Uterus (tissue), 2 donors: ENCODE results near the gene RPS27.
"Not testable (repeated sequence)": the region's sequence is repeated elsewhere in the genome, so short reads cannot be mapped to it uniquely, and the experiment has no call there.

Experiments used
- CTCF ChIP-seq, 4 experiments: fragments of 200-600 bp in 2 of 4; fragments of 450-650 bp in 2 of 4; sonication (generic) in 2 of 4; IDR thresholded peaks; one replicate each; pipeline ENCODE4 v1.5.1; 2016 to 2019; ENCODE audit warnings: antibody characterized with exemption in 4 of 4, mild to moderate bottlenecking in 2 of 4, moderate library complexity in 1 of 4
- POLR2A ChIP-seq, 2 donors: fragments of 450-650 bp; IDR thresholded peaks; one replicate each; pipeline ENCODE4 v1.6.1; 2016; ENCODE audit warnings: antibody characterized with exemption in 2 of 2, mild to moderate bottlenecking in 1 of 2, moderate library complexity in 1 of 2

GRCh38 chr1:154012543-154012942 is 22.0 kb downstream of the RPS27 start:
- not testable (repeated sequence) for TF ChIP-seq CTCF, POLR2A (IDR thresholded peaks at IDR 0.05)
